Cardiac fibroblast (primary cell): ENCODE results near the gene HS6ST3.

Experiments
- DNase-seq, 2 donors: peaks; one replicate each; pipeline versions ENCODE4 v3.0.0 to v3.0.0-alpha.2; 2010; ENCODE audit warnings: low read depth in 2 of 2
- H3K4me3 ChIP-seq, 2 donors: replicated peaks in 1 of 2; 1 replicate in 1 of 2; 2 replicates in 1 of 2; pipeline ENCODE4 v1.5.1; 2011; ENCODE audit warnings: low read depth in 2 of 2, low read length in 2 of 2, mild to moderate bottlenecking in 2 of 2, moderate library complexity in 1 of 2
- CTCF ChIP-seq: IDR thresholded peaks from one replicate; pipeline ENCODE4 v1.5.1; 2011; ENCODE audit warnings: low read depth, mild to moderate bottlenecking, low read length, inconsistent platforms

HS6ST3 gene

DNA sequence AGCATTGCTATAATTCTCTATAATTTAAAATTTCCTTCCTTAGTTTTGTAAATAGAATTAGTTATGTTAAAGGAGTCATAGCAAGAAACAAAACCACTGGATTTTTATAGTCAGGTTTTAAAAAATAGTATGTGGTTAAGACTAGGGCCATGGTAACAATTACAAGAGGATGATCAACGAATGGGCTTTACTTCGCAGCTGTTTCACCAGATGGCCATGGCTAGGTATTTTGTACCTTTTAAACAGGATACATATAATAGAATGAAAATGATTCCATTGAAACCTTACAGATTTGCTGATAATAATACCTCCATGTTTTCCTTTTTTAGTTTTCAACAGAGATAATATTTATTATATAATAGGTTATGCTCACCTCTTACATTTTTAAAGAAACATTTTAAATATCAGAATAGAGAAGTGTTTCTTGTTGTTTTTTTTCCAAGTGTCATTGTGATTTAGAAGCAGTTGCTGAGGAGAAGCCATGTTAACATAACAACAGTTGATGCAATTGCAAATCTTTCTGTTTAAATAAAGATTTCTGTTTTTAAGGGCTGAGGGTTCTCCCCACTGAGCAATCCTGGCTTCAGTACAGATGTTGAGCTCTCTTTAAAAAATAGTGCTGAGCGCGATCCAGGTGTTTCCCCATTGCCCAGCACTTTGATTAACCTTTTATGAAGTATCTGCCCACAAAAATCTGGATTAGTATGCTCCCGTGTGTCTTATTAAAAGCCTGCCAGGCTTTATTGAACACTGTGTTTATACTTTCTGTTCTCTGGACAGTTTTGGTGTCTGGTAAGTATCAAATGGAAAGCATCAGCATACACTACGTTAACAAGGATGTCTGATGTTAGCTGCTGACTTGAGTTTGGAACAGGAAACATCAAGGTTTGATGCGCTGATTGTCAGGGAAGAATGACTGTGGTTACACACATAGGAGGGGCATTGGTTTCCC, 205.3 kb downstream of the HS6ST3 start:
- no peak for DNase-seq
- no peak for TF ChIP-seq CTCF
- no peak overlapping the region for H3K4me3 ChIP-seq

- H3K4me3 ChIP-seq, result no peak overlapping the region
- DNase-seq, result no peak
- TF ChIP-seq CTCF, result no peak
Observed at GRCh38 chr13:96297360-96297759, 207.5 kb downstream of the HS6ST3 start.

DNA sequence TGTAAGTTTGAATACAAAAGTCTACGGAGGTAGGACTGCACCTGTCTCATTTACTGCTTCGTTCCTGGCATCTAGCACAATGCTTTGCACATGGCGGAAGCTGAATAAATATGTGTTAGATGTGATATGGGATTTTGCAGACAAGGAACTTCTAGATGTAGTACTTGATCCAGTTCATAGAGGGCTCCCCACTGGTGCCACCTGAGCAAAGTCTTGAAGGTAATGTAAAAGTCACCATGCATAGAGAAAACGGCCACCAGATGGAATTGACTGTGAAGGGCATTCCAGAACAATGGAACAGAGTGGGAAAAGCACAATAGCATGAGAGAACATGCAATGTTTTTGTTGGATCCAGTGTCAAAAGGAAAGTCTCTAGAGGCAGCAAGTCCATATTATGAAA, 209.3 kb downstream of the HS6ST3 start:
- no peak for DNase-seq
- H3K4me3 ChIP-seq, result no peak overlapping the region
- no peak for TF ChIP-seq CTCF

GRCh38 chr13:96308568-96308967, 218.7 kb downstream of the HS6ST3 start:
- DNase-seq, result no peak
- H3K4me3 ChIP-seq, result no peak overlapping the region
- TF ChIP-seq CTCF, result no peak

GRCh38 chr13:96314974-96315373, 225.1 kb downstream of the HS6ST3 start:
- DNase-seq, result peak in 1 of 2 donors; percentile 14
- TF ChIP-seq CTCF, result no peak
- H3K4me3 ChIP-seq, result no peak overlapping the region

DNA sequence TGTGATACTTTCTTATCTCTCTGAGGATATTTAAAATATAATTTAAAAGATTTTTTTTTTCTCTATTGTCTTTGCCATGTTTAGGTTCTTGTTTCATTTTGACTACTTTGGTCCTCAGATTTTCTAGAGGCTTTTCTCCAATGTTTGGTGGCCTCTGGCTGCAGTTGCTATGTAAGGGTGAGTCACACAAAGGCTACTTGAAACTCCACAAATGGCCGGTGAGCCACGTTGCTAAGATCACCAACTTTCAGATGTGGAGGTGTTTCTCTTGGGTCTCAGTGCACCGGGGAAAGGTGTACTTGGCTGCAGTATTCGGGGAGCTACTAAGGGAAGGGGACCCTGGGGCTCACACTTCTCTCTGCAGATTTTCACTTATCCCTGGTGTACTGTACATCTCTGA, 248.1 kb downstream of the HS6ST3 start:
- H3K4me3 ChIP-seq, result no peak overlapping the region
- no peak for TF ChIP-seq CTCF
- peak in 1 of 2 donors; percentile 9 for DNase-seq
